Omental fat pad (tissue), 4 donors: Measurements from ENCODE around the gene ABHD8. TPM values are rescaled to one million over a fixed set of nuclear protein-coding genes. Genes with fewer than 3 reads are reported as not detected.

Source experiments
- ATAC-seq: fragments of 150-250 bp; one replicate; pipeline ENCODE4 v1.9.1; 2016; ENCODE audit warnings: mild to moderate bottlenecking, moderate library complexity; ENCODE audit not compliant: low FRiP score
- DNase-seq: peaks from one replicate; pipeline ENCODE4 v3.0.0-alpha.2; 2019; ENCODE audit warnings: low spot score
- CTCF ChIP-seq, 3 donors: fragments of 450-650 bp; IDR thresholded peaks; one replicate each; pipeline ENCODE4 v1.5.1; 2016 to 2017; ENCODE audit warnings: antibody characterized with exemption in 3 of 3, mild to moderate bottlenecking in 3 of 3, moderate library complexity in 2 of 3
- total RNA-seq, 4 donors: library from RNA; depleted of rRNA; stranded (reverse); fragments of >200 nt; gene quantifications; one replicate each; pipeline ENCODE4 v1.1.0, GENCODE V29; 2016

The ABHD8 gene
- total RNA-seq, 4 donors from 2014 or later, result 6.1 to 13.2 (median 11.1) TPM

- ATAC-seq, result peak; percentile 99
Measured at GRCh38 chr19:17266975-17267788, 36.0 kb downstream of the ABHD8 start, which contains the start of gene BABAM1. Gene BABAM1, plus strand, starts transcription at chr19:17267443. Its CDS starts 1,364 bp downstream, at chr19:17268807.

GRCh38 chr19:17266589-17266974 lies 36.6 kb downstream of the ABHD8 start:
- no peak for DNase-seq
- ATAC-seq, result no peak
- no peak for TF ChIP-seq CTCF (IDR thresholded peaks at IDR 0.05)

More at GRCh38 chr19:17266975-17267788, 36.0 kb downstream of the ABHD8 start, which contains the start of gene BABAM1:
- peak in 1 of 3 donors; percentile 31 for TF ChIP-seq CTCF (IDR thresholded peaks at IDR 0.05)
- DNase-seq, result peak; percentile 92

GRCh38 chr19:17266026-17266425 lies 37.2 kb downstream of the ABHD8 start:
- ATAC-seq (no peak), DNase-seq (no peak)
- TF ChIP-seq CTCF (IDR thresholded peaks at IDR 0.05), result no peak

- DNase-seq, result no peak
- TF ChIP-seq CTCF (IDR thresholded peaks at IDR 0.05), result no peak
- no peak for ATAC-seq
Measured at GRCh38 chr19:17264641-17264979, 38.6 kb downstream of the ABHD8 start, which contains the start of gene USHBP1. Gene USHBP1, minus strand, starts transcription at chr19:17264745. Its CDS starts 446 bp downstream, at chr19:17264299.

GRCh38 chr19:17263712-17264640 lies 39.2 kb downstream of the ABHD8 start:
- TF ChIP-seq CTCF (IDR thresholded peaks at IDR 0.05), result no peak
- ATAC-seq (no peak), DNase-seq (no peak)

GRCh38 chr19:17262557-17262956 lies 40.7 kb downstream of the ABHD8 start:
- TF ChIP-seq CTCF (IDR thresholded peaks at IDR 0.05), result no peak
- ATAC-seq (no peak), DNase-seq (no peak)
